ENCODE results near the gene SAPCD2.

- TF ChIP-seq POLR2A (IDR thresholded peaks at IDR 0.05), result no peak
- no peak for TF ChIP-seq CTCF (IDR thresholded peaks at IDR 0.05)
Observed at GRCh38 chr9:137041124-137041523, 29.2 kb downstream of the SAPCD2 start.

Data from uterus (tissue), 2 donors.